Embryonic facial prominence (tissue), 1 donor: ENCODE results near the gene PCSK2.

Experiments used
- DNase-seq: peaks from one replicate; pipeline ENCODE4 v3.0.0-alpha.2; 2016; ENCODE audit errors: extremely low spot score

Gene PCSK2

GRCh38 chr20:17248224-17248623, 21.4 kb downstream of the PCSK2 start:
- no peak for DNase-seq

GRCh38 chr20:17262786-17263185, 35.9 kb downstream of the PCSK2 start:
- no peak for DNase-seq

- no peak for DNase-seq
Measured at GRCh38 chr20:17273717-17274116, 46.9 kb downstream of the PCSK2 start.

GRCh38 chr20:17276101-17276500, 49.3 kb downstream of the PCSK2 start:
- peak; percentile 11 for DNase-seq

- no peak for DNase-seq
Measured at GRCh38 chr20:17281478-17281877, 54.6 kb downstream of the PCSK2 start.

GRCh38 chr20:17282501-17282900, 55.7 kb downstream of the PCSK2 start:
- DNase-seq = no peak

GRCh38 chr20:17287503-17287902, 60.7 kb downstream of the PCSK2 start:
- DNase-seq = no peak

- DNase-seq = no peak
Measured at GRCh38 chr20:17287998-17288397, 61.2 kb downstream of the PCSK2 start.

- no peak for DNase-seq
Measured at GRCh38 chr20:17295151-17295726, 68.4 kb downstream of the PCSK2 start.

GRCh38 chr20:17295991-17296390, 69.2 kb downstream of the PCSK2 start:
- no peak for DNase-seq

GRCh38 chr20:17298171-17298570, 71.3 kb downstream of the PCSK2 start:
- no peak for DNase-seq

GRCh38 chr20:17298751-17299150, 71.9 kb downstream of the PCSK2 start:
- DNase-seq = no peak

- no peak for DNase-seq
Measured at GRCh38 chr20:17300113-17300512, 73.3 kb downstream of the PCSK2 start.

- DNase-seq = no peak
Measured at GRCh38 chr20:17304774-17305173, 77.9 kb downstream of the PCSK2 start.

GRCh38 chr20:17306427-17306826, 79.6 kb downstream of the PCSK2 start:
- no peak for DNase-seq

- DNase-seq = no peak
Measured at GRCh38 chr20:17314264-17314663, 87.4 kb downstream of the PCSK2 start.

- DNase-seq = no peak
Measured at GRCh38 chr20:17315407-17316231, 88.8 kb downstream of the PCSK2 start.

GRCh38 chr20:17316316-17317038, 89.6 kb downstream of the PCSK2 start:
- no peak for DNase-seq

- DNase-seq = no peak
Measured at GRCh38 chr20:17317341-17317740, 90.5 kb downstream of the PCSK2 start.

GRCh38 chr20:17320456-17320855, 93.6 kb downstream of the PCSK2 start:
- DNase-seq = no peak

- DNase-seq = no peak
Measured at GRCh38 chr20:17326096-17326495, 99.3 kb downstream of the PCSK2 start.

GRCh38 chr20:17327185-17328148, 100.6 kb downstream of the PCSK2 start:
- no peak for DNase-seq
